K562 (cell line): ENCODE measurements around the gene SIGLEC6. TPM values are rescaled to one million over a fixed set of nuclear protein-coding genes. Genes with fewer than 3 reads are reported as not detected.

Experiments
- CREB3 ChIP-seq: fragments of 450-650 bp; conservative IDR thresholded peaks from 2 replicates; pipeline ENCODE4 v1.6.1; 2016; ENCODE audit warnings: missing genetic modification characterization, low read depth, mild to moderate bottlenecking, missing compliant biosample characterization, moderate library complexity
- ELF2 ChIP-seq: fragments of 250-450 bp; sonication (Bioruptor Pico); IDR thresholded peaks from 2 replicates; pipeline ENCODE4 v1.5.0; 2021; ENCODE audit warnings: mild to moderate bottlenecking
- EP400 ChIP-seq: fragments of 450-650 bp; IDR thresholded peaks from 2 replicates; pipeline ENCODE4 v1.6.1; 2017; ENCODE audit warnings: antibody characterized with exemption, mild to moderate bottlenecking, moderate library complexity
- ETV1 ChIP-seq: fragments of 450-650 bp; conservative IDR thresholded peaks from 2 replicates; pipeline ENCODE4 v1.6.1; 2016; ENCODE audit warnings: missing genetic modification characterization, control low read depth, low read depth, missing compliant biosample characterization
- GMEB1 ChIP-seq: fragments of 250-450 bp; sonication (Bioruptor Pico); IDR thresholded peaks from 2 replicates; pipeline ENCODE4 v1.4.0; 2020; ENCODE audit warnings: mild to moderate bottlenecking
- HMG20B ChIP-seq: fragments of 250-450 bp; sonication (Bioruptor Pico); IDR thresholded peaks from 2 replicates; pipeline ENCODE4 v1.5.0; 2021; ENCODE audit warnings: mild to moderate bottlenecking
- KLF13 ChIP-seq: fragments of 450-650 bp; IDR thresholded peaks from 2 replicates; pipeline ENCODE4 v1.6.1; 2016; ENCODE audit warnings: missing genetic modification characterization, low read depth, mild to moderate bottlenecking, missing compliant biosample characterization, moderate library complexity, borderline replicate concordance
- NELFE ChIP-seq: IDR thresholded peaks from 2 replicates; pipeline ENCODE4 v1.6.1; 2011; ENCODE audit warnings: mild to moderate bottlenecking; ENCODE audit not compliant: insufficient read depth, insufficient read length
- RBM39 ChIP-seq: fragments of 200-400 bp; formaldehyde crosslinking; optimal IDR thresholded peaks from 2 replicates; pipeline ENCODE3; 2018; ENCODE audit warnings: low read depth, low read length
- RCOR1 ChIP-seq, 2 experiments: IDR thresholded peaks; 2 replicates each; pipeline ENCODE4 v1.6.1; 2012; ENCODE audit warnings: low read depth in 2 of 2, low read length in 2 of 2, borderline replicate concordance in 1 of 2, improper control_type of control experiment in 1 of 2
- SREBF2 ChIP-seq: sonication (generic); formaldehyde crosslinking; IDR thresholded peaks from 2 replicates; pipeline ENCODE4 v1.4.0; 2020; ENCODE audit warnings: mild to moderate bottlenecking, missing genetic modification reagents
- STAT6 ChIP-seq: sonication (generic); formaldehyde crosslinking; IDR thresholded peaks from 2 replicates; pipeline ENCODE4 v1.8.1; 2023; ENCODE audit warnings: mild to moderate bottlenecking, missing genetic modification reagents
- ZFP91 ChIP-seq: sonication (generic); formaldehyde crosslinking; IDR thresholded peaks from 2 replicates; pipeline ENCODE4 v1.8.0; 2022; ENCODE audit warnings: mild to moderate bottlenecking, missing genetic modification reagents
- ZNF586 ChIP-seq: fragments of 450-650 bp; formaldehyde crosslinking; conservative IDR thresholded peaks from 2 replicates; pipeline ENCODE4 v1.4.0; 2020; ENCODE audit warnings: mild to moderate bottlenecking, moderate library complexity
- ZNF740 ChIP-seq, 3 experiments: fragments of 200-800 bp in 1 of 3; sonication (Bioruptor generic) in 1 of 3; sonication (generic) in 1 of 3; formaldehyde crosslinking in 1 of 3; IDR thresholded peaks; 2 replicates each; pipeline versions ENCODE4 v1.6.1 to v1.8.0; 2016 to 2022; ENCODE audit warnings: mild to moderate bottlenecking in 2 of 3, missing compliant biosample characterization in 2 of 3, missing genetic modification characterization in 2 of 3, missing genetic modification reagents in 1 of 3
- polyA plus RNA-seq, 8 experiments: library from polyadenylated mRNA; depleted of rRNA in 4 of 8; stranded (reverse) in 5 of 8; unstranded in 3 of 8; fragments of >200 nt; fragmentation: Nextera tagmentation in 2 of 8; fragmentation: Illumina TruSeq in 1 of 8; extraction: Ambion mirVana in 2 of 8; extraction: Trizol in 1 of 8; gene quantifications; 2 replicates each; pipeline versions ENCODE4 v1.2.1 to v1.2.3, GENCODE V29; 2011 to 2014; ENCODE audit warnings: inconsistent platforms in 1 of 8, missing spikeins in 1 of 8
- total RNA-seq, 7 experiments: library from RNA; depleted of rRNA in 6 of 7; stranded (reverse); fragments of >200 nt in 6 of 7; fragmentation: Illumina TruSeq in 2 of 7; extraction: Trizol in 2 of 7; gene quantifications; 2 replicates each; pipeline versions ENCODE4 v1.2.1 to v1.2.3, GENCODE V29; 2011 to 2021; ENCODE audit warnings: low replicate concordance in 1 of 7

SIGLEC6 gene
- total and polyA plus RNA-seq, 9 of the 15 experiments (the other 6 are each of a cell fraction or from before 2014, with no cell fraction given), result 0.03 to 17.5 (median 0.71) TPM

GRCh38 chr19:51508059-51508733, 23.3 kb downstream of the SIGLEC6 start (continued):
- TF ChIP-seq ZNF740 (CRISPR knock-in tag; IDR thresholded peaks at IDR 0.05) (no peak), ZNF740 (tag; IDR thresholded peaks at IDR 0.05) (0 out of 4 replicates have a peak, but pooled peaks of 1 of the 2 experiments have one; percentile 3), SREBF2 (CRISPR knock-in tag) (no peak), ELF2 (CRISPR knock-in tag) (no peak), CREB3 (tag) (no peak; the same call in 1 of the 2 replicates), RBM39 (no peak), NELFE (no peak), ZNF586 (CRISPR knock-in tag) (no peak), HMG20B (CRISPR knock-in tag) (no peak), EP400 (peak; percentile 59; the same call in 1 of the 2 replicates), ETV1 (tag) (peak; percentile 53; the same call in 1 of the 2 replicates), STAT6 (no peak), KLF13 (tag) (no peak), RCOR1 (IDR thresholded peaks at IDR 0.05; ENCODE audit: borderline replicate concordance in 1 of 2, low read depth in 2 of 2, low read length in 2 of 2) (peak; percentile 57 to 79; a peak in 3 of 4 replicates), ZFP91 (CRISPR knock-in tag) (no peak), GMEB1 (CRISPR knock-in tag) (no peak)
